HUDEP-2 (cell line): ENCODE results near the gene C10orf67.

Source experiments
- DNase-seq, 76 experiments: peaks; one replicate each; lab custom pipeline; 2025; ENCODE audit not compliant: unreplicated experiment in 76 of 76; lab: John Stamatoyannopoulos, UW

The C10orf67 gene

GRCh38 chr10:23199768-23200511 is 144.7 kb downstream of the C10orf67 start:
- DNase-seq = no peak

DNA sequence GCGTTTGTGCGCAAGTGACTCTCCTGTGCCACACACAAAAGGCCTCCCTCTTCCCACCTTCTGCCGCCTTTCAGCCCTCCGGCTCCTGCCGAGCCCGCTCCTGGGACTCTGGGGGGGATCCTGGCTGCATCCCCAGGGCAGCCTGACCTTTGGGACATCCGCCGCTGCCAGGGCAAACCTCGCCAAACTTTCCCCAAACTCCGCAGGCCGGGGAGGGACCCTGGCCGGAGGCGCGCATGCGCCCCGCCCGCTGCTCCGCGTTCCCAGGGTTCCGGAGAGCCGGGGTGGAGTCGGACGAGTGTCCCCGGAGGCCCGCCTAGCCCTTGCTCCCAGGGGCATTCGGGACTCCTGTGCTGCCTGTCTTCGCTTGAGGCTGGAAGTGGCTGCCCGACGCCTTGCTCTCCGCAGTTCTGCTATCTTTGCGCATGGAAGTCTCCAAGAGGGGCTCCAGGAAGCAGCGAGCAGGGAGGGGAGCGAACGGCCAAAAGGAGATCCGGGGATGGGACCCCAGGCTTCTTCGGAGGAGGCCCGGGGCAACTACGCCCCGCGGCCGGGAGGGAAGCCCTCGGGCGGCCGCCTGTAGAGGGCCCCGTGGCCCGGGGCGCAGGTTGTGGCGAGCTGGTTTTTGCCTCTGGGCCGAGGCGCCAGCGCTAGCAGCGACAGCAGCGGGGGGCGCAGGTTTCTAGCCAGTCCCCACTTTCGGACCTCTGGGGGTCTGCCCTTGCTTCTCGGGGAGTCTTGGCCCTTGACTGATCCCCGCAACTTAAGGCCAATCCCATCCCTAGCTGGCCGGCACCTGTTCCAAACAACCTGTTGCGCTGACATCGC is 145.4 kb downstream of the C10orf67 start:
- DNase-seq = no peak

GRCh38 chr10:23198610-23198939 is 146.0 kb downstream of the C10orf67 start:
- DNase-seq = no peak

DNA sequence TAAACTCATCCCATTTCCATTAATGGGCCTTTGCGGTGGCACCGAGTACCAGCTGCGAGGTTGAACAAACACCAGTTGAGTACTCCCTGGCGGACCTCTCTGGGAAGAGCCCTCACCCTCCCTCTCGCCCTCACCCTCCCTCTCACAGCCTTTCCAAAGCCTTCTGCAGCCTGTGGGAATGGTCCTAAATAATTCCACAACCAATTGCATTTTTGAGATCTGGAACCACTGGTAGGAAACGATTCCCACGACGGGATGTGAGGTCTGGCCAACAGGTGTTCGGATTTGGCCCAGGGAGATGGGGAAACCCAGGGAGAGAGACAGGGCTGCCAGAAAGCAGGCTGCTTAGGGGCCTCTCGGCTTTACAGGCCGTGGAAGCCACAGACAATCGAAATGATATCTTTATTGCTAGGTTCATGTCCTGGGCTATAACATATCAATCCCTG is 147.2 kb downstream of the C10orf67 start:
- no peak for DNase-seq

DNA sequence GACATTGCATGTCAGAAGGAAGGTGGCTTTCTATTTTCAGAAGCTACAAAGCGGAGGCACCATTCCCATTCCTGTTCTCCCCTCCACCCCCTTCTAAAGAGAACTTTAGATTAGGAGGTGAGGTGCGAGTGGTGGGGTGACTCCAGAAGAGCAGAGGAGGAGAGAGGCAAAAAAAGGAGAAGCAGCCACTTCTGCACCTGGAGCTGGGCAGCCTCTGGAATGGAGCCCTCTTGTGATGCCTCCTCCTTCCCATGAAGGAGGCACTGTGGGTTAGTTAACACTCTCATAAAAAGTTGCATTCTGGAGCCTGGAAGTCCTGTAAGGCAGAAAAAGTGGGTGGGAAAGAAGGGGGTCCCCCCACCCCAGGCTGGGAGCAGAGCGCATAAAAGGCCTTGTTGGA is 147.7 kb downstream of the C10orf67 start:
- DNase-seq = no peak

DNA sequence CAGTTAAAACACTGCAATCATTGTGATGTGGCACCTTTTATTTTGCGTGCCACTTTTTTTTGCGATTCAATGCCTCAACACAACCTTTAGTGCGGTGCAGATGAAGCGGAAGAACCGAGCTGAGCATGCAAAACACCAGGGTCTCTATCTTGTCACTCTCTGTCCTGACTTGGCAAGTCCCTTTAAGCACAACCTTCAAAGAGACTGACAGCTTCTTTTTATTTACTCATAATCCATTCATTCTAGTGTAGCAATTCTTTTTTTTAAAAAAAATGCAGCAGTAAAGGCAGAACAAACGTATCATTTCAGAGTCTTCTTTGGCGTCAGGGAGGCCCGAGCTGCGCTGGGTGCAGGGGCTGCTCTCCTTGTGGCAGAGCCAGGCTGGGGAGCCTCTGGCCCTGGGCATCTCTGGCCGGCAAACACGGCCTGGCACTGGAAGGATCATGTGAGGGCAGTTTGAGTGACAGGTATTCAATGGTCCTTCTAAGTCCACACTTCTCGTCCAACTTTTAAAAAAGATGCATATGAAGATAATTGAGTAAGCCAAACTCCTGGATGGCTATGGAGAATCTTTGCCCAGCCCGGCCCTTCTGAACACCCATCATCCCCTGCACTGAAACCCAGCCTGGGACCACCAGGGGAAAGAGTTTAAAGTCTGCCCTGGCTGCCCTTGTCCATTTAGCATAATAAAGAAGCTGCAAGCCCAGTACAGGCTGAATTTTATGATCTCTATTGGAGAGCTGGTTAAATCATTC is 148.6 kb downstream of the C10orf67 start:
- no peak for DNase-seq

DNA sequence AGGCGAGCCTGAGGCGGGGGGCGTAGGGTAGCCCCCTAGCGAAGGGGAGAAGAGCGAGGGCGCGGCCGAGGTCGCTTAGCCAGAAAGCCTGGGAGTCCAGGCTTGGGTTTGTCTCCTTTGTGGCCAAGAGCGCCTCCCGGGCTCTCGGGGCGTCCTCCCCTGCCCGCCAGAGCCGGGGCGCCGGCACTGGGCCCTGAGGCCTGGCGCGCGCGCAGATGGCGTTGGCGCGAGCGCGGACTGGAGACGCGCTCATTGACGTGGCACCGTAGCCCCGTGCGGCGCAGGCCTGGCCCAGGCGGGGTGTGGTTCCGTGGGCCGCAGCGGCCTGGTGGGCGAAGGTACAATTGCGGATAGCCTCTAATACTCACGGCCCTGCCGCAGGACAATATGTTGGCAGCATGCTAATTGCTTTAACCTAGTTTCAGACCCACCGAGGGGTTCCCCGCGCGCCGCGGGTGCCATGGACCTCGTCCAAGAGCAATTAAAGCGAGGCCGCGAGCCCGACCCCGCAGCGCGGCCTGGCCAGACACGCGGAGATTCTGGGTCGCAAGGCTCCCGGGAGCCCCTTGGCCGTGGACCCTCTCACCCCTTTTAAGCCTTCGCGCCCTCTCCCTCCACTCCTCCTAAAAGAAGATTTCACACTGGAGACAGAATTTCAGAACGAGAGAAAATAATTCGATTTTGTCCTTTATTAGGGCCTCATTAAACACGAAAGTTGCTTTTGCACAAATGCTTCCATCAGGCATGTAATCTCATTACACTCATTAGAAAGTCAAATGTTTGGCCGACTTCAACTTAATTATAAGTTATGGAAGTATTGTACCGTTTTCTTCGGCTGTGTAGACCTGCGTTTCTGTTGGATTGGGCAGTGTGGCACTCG is 149.4 kb downstream of the C10orf67 start:
- DNase-seq = no peak

DNA sequence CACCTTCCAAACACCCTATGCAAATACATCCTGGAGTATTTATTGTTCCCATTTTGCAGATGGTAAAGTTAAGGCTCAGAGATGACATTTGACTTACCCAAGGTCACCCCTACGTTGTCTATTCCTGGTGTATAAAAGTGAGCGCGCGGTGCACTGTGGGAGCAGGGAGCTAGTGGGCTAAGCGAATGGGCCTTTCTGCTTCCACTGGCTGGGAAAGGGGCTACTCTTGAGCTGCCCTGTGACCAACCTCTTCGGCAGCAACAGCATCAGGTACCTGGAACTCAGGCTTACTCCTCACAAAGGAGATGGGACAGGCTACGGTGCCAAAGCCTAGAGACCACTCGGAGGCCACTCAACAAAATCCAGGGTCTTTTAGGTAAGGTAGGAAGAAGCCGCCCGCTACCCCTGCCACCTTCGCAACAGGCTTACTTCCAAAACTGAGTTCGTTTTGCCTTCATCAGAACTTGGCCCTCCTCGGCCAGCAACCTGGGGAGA is 150.1 kb downstream of the C10orf67 start:
- DNase-seq = no peak

GRCh38 chr10:23193435-23194074 is 151.0 kb downstream of the C10orf67 start:
- no peak for DNase-seq

- DNase-seq = no peak
These were observed 151.7 kb downstream of the C10orf67 start for GRCh38 chr10:23192712-23193434.

GRCh38 chr10:23191764-23192711 is 152.6 kb downstream of the C10orf67 start, which contains the start of gene PTF1A:
Gene PTF1A, plus strand, starts transcription at chr10:23192312. Its CDS starts 219 bp downstream, at chr10:23192531.
- no peak for DNase-seq

DNA sequence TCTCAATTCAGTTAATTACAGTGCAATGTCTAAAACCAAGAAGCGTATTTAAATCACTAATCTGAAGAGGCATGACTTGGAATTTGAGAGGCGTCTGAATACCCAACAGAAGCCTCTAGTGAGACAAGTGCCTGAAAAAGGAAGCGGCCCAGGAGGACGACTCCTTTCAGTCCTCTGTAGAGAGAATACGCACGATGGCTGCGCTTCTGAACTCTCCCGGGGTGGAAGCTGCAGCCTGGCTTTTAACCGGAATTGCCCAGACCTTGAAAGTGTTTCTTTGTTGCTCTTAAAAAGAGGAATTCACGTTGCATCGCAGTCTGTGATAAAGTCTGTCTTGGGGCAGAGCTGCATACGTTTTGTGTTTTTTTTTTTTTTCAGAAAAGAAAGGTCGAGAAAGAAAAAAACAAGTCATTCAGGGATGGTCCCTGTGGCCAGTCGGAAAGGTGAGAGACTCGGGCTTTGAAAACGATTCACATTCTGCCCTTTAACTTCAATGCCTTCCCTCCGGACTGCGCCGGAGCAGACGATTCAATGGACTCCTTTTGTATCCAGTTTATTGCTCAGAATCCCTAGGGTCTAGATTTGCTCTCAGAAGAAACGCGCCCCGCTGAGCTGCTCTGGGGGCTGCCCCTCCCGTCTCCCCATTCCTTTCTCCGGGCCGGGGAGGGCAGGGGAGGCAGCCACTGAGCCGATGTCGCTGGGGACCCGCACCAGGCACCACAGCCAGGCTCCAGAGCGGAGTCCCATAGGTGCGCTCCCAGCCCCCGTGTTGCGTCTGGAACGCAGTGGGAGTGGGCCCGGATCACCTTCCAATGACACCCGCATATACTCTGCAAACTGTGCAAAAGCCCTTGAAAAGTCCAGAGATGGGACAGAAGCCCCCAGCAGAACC is 153.5 kb downstream of the C10orf67 start:
- DNase-seq = no peak

DNA sequence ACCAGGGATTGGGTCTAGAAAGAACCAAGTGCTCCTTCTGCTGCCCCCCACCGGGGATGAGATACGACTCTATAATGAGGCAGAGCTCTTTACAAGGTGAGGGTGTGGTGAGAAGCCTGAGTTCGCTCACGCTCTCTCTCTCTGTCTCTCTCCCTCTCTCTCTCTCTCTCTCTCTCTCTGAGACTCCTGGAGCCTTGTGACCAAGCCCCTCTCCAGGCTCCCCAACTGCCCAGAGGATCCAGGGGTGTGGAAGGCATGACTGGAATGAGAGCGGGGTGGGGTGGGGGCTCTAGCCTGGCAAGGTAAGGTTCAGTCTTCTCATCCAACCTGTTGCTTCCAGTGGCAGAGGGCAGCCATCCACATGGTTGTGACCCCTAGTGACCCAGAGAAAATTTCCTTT is 155.6 kb downstream of the C10orf67 start:
- DNase-seq = no peak

- DNase-seq = no peak
These were observed 157.4 kb downstream of the C10orf67 start for GRCh38 chr10:23187155-23187554.

DNA sequence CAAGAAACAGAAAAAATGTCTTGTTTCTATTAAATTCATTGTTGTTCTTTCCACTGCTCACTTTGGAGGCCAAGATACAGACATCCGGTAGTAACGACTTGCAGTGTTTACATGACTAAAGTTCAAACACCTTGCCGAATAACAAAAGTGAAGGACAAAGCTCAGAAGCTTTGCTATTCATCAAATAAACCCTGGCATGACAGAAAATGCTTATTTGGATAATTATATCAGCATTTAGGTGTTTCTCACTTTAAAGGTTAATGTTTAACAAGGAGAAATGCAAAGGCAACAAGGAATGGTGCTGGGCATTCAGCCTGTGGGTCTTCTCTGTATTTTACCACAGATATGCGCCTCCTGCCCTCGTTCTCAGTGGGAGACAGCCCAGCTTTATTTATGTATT is 157.9 kb downstream of the C10orf67 start:
- DNase-seq = no peak

- DNase-seq = no peak
These were observed 158.4 kb downstream of the C10orf67 start for GRCh38 chr10:23186178-23186577.

- no peak for DNase-seq
These were observed 169.6 kb downstream of the C10orf67 start for GRCh38 chr10:23174977-23175512.
